Activated naive CD4-positive, alpha-beta T cell treated with anti-CD3 and anti-CD28 coated beads, Interleukin-2, amount 10 ng/mL, durations not matched to agents 5 hours and 36 hours (primary cell): ENCODE results near the gene REC8. TPM values are rescaled to one million over a fixed set of nuclear protein-coding genes. Genes with fewer than 3 reads are reported as not detected.

Experiments used
- microRNA-seq: library from miRNA; unstranded; fragments of <30 nt; microRNA quantifications from one replicate; pipeline ENCODE4 v1.2.0, GENCODE V29; 2022; ENCODE audit warnings: borderline microRNAs expressed, borderline replicate concordance
- total RNA-seq, 2 experiments: library from RNA; stranded (reverse); gene quantifications; one replicate each; pipeline ENCODE4 v1.2.3, GENCODE V29; 2021

REC8 gene
- total RNA-seq, 2 experiments from 2014 or later = 48.9 to 49.8 TPM

Small RNA genes lying within 50 kb of the gene (microRNA-seq; reads per million reads assigned to microRNA genes)
- gene MIR7703 = not detected

Other genes starting within 250 kb of the REC8 start
- gene DHRS4, start 218.3 kb upstream of the REC8 start, total RNA-seq = 10 to 100 TPM; 18.3 to 19.6 TPM
- gene DHRS4L2, start 183.2 kb upstream of the REC8 start, total RNA-seq = 10 to 100 TPM; 18.7 to 20.6 TPM
- under 1 TPM; 0.50 to 0.65 TPM for gene CARMIL3, start 120.1 kb upstream of the REC8 start, total RNA-seq
- gene CPNE6, start 100.5 kb upstream of the REC8 start, total RNA-seq = not detected
- gene PCK2, start 77.8 kb upstream of the REC8 start, total RNA-seq = 10 to 100 TPM; 53.5 to 54.5 TPM
- gene DCAF11, start 57.3 kb upstream of the REC8 start, total RNA-seq = 100 to 1,000 TPM; 101 TPM
- 1 to 10 TPM; 3.0 to 3.1 TPM for gene NRL, start 57.1 kb upstream of the REC8 start, total RNA-seq
- gene FITM1, start 41.4 kb upstream of the REC8 start, total RNA-seq = 1 to 10 TPM; 1.4 to 1.5 TPM
- gene PSME1, start 35.9 kb upstream of the REC8 start, total RNA-seq = 100 to 1,000 TPM; 453 to 473 TPM
- 10 to 100 TPM; 30.9 to 34.8 TPM for gene EMC9, start 30.5 kb upstream of the REC8 start, total RNA-seq
- gene PSME2, start 25.5 kb upstream of the REC8 start, total RNA-seq = 100 to 1,000 TPM; 386 to 389 TPM
- gene RNF31, start 24.6 kb upstream of the REC8 start, total RNA-seq = 100 to 1,000 TPM; 108 to 111 TPM
- gene IRF9, start 10.8 kb upstream of the REC8 start, total RNA-seq = 100 to 1,000 TPM; 223 to 232 TPM
- gene IPO4, start 16.7 kb downstream of the REC8 start, total RNA-seq = 10 to 100 TPM; 42.4 to 43.3 TPM
- 10 to 100 TPM; 32.2 to 32.3 TPM for gene TM9SF1, start 23.4 kb downstream of the REC8 start, total RNA-seq
- gene TSSK4, start 33.6 kb downstream of the REC8 start, total RNA-seq = under 1 TPM; 0.34 to 0.60 TPM
- 10 to 100 TPM; 85.1 to 89.0 TPM for gene CHMP4A, start 41.4 kb downstream of the REC8 start, total RNA-seq
- 10 to 100 TPM; 16.0 to 17.1 TPM for gene MDP1, start 44.0 kb downstream of the REC8 start, total RNA-seq
- 100 to 1,000 TPM; 164 to 175 TPM for gene NEDD8, start 60.3 kb downstream of the REC8 start, total RNA-seq
- 10 to 100 TPM; 67.8 to 70.1 TPM for gene GMPR2, start 60.8 kb downstream of the REC8 start, total RNA-seq
- 100 to 1,000 TPM; 120 to 130 TPM for gene TINF2, start 70.5 kb downstream of the REC8 start, total RNA-seq
- gene TGM1, start 91.1 kb downstream of the REC8 start, total RNA-seq = 1 to 10 TPM; 3.3 to 4.5 TPM
- gene RABGGTA, start 99.5 kb downstream of the REC8 start, total RNA-seq = 10 to 100 TPM; 42.3 to 44.3 TPM
- 10 to 100 TPM; 32.0 to 36.6 TPM for gene DHRS1, start 127.7 kb downstream of the REC8 start, total RNA-seq
- gene NOP9, start 127.8 kb downstream of the REC8 start, total RNA-seq = 10 to 100 TPM; 30.7 to 30.9 TPM
- gene CIDEB, start 135.9 kb downstream of the REC8 start, total RNA-seq = 10 to 100 TPM; 29.0 to 30.2 TPM
- 10 to 100 TPM; 20.8 to 21.0 TPM for gene LTB4R2, start 138.1 kb downstream of the REC8 start, total RNA-seq
- gene LTB4R, start 139.4 kb downstream of the REC8 start, total RNA-seq = 10 to 100 TPM; 24.9 to 28.5 TPM
- gene ADCY4, start 163.0 kb downstream of the REC8 start, total RNA-seq = 1 to 10 TPM; 3.8 to 4.5 TPM
- 10 to 100 TPM; 35.0 to 36.5 TPM for gene RIPK3, start 167.9 kb downstream of the REC8 start, total RNA-seq
- gene NFATC4, start 196.1 kb downstream of the REC8 start, total RNA-seq = not detected
- gene NYNRIN, start 226.9 kb downstream of the REC8 start, total RNA-seq = under 1 TPM; 0.10 to 0.26 TPM